Esophagus (tissue), 2 donors: ENCODE results near the gene KCTD1. TPM values are rescaled to one million over a fixed set of nuclear protein-coding genes. Genes with fewer than 3 reads are reported as not detected.

Source experiments
- H3K27ac ChIP-seq, 2 donors: one replicate each; pipeline ENCODE4 v1.5.1; 2013; ENCODE audit warnings: low read depth in 2 of 2, mild to moderate bottlenecking in 2 of 2, inconsistent platforms in 1 of 2, low read length in 1 of 2, moderate library complexity in 1 of 2
- H3K27me3 ChIP-seq, 2 donors: one replicate each; pipeline ENCODE4 v1.6.1; 2013; ENCODE audit warnings: low read length in 2 of 2, control low read depth in 1 of 2, mild to moderate bottlenecking in 1 of 2; ENCODE audit not compliant: insufficient read depth in 2 of 2, control insufficient read depth in 1 of 2
- H3K36me3 ChIP-seq, 2 donors: one replicate each; pipeline ENCODE4 v1.6.1; 2013; ENCODE audit warnings: low read length in 1 of 2; ENCODE audit not compliant: control insufficient read depth in 2 of 2, insufficient read depth in 2 of 2
- H3K4me1 ChIP-seq, 2 donors: one replicate each; pipeline ENCODE4 v1.6.1; 2013; ENCODE audit warnings: low read length in 1 of 2; ENCODE audit not compliant: control insufficient read depth in 2 of 2, insufficient read depth in 2 of 2
- H3K4me3 ChIP-seq, 2 donors: one replicate each; pipeline ENCODE4 v1.5.1; 2013; ENCODE audit warnings: low read length in 2 of 2, mild to moderate bottlenecking in 2 of 2, low read depth in 1 of 2, moderate library complexity in 1 of 2
- H3K9me3 ChIP-seq, 2 donors: one replicate each; pipeline ENCODE4 v1.6.1; 2013; ENCODE audit warnings: mild to moderate bottlenecking in 2 of 2, low read depth in 1 of 2, low read length in 1 of 2, moderate library complexity in 1 of 2; ENCODE audit not compliant: control insufficient read depth in 2 of 2, insufficient read depth in 1 of 2
- WGBS, 2 donors: extraction: QIAGEN DNeasy Blood & Tissue Kit; methylation state at CpG; one replicate each; pipeline ENCODE4 v1.1.7; 2013; 5-methylcytosine and 5-hydroxymethylcytosine counted together
- polyA plus RNA-seq, 2 donors: library from polyadenylated mRNA; stranded (reverse); fragments of 200-250 nt; gene quantifications; one replicate each; pipeline ENCODE4 v1.2.3, GENCODE V29; 2013
- donor health status: healthy with polysubstance abuse.
- donor health status: Bipolar disorder and iron deficiency.

The KCTD1 gene
- polyA plus RNA-seq, 2 donors, result 47.4 to 51.8 TPM

DNA sequence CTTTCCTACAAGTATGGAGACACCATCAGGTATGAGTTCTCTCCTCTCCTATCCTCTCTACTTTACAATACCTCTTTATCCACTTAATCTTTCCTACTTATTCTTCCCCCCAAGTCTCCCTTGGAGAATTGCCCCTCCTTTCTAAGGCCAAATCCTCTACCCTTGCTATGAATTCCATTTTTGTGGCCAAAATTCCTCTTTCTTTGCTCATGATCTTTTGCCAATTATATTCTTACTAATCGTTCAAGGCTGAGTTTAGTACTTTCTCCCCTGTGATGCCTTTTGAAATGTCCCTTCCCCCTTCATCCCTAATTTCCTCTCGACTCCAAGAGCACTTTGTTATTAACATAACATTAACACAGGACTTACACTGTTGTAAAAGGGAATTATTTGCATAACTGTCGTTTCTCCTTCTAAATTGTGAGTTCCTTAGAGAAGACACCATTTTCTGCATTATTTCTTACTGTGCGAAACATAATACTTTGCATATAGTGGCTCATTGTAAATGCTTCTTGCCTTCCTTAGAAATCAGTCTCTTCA is 133.4 kb downstream of the KCTD1 start:
- Histone ChIP-seq H3K27me3 (no peaks in the 10 kb centered on the region), H3K4me3 (no peak overlapping the region), H3K36me3 (no peaks in the 10 kb centered on the region), H3K4me1 (no peaks in the 10 kb centered on the region), H3K9me3 (no peaks in the 10 kb centered on the region), H3K27ac (no peak overlapping the region)
- WGBS, 2 donors, result 54 to 59% methylated on average over 4 of the region's 4 CpGs

DNA sequence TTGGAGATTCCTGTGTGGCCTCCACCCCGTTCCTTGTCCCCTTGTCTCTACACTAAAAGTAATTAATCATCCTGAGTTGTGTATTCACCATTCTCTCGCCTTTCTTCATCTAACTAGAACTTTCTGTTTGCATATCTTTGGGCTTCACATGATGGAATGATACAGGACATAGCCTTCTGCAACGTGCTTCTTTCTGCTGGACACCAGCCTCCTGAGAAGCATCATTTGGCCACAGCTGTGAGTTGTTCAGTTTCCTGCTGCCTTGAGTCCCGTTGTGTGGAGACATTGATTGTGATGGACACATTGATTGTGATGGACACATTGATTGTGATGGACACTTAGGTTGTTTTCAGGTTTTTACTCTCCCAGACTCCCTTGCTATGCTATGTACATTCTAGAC is 139.3 kb downstream of the KCTD1 start:
- H3K27me3 ChIP-seq, result no peaks in the 10 kb centered on the region
- H3K4me1 ChIP-seq, result peaks cover 2 to 4% of the 10 kb centered on the region in 2 donors
- WGBS, 2 donors, result 61 to 67% methylated on average over 4 of the region's 4 CpGs
- H3K27ac ChIP-seq, result peak overlapping the region in 1 of 2 donors; percentile 89
- no peak overlapping the region for H3K4me3 ChIP-seq
- no peaks in the 10 kb centered on the region for H3K36me3 ChIP-seq
- no peaks in the 10 kb centered on the region for H3K9me3 ChIP-seq

DNA sequence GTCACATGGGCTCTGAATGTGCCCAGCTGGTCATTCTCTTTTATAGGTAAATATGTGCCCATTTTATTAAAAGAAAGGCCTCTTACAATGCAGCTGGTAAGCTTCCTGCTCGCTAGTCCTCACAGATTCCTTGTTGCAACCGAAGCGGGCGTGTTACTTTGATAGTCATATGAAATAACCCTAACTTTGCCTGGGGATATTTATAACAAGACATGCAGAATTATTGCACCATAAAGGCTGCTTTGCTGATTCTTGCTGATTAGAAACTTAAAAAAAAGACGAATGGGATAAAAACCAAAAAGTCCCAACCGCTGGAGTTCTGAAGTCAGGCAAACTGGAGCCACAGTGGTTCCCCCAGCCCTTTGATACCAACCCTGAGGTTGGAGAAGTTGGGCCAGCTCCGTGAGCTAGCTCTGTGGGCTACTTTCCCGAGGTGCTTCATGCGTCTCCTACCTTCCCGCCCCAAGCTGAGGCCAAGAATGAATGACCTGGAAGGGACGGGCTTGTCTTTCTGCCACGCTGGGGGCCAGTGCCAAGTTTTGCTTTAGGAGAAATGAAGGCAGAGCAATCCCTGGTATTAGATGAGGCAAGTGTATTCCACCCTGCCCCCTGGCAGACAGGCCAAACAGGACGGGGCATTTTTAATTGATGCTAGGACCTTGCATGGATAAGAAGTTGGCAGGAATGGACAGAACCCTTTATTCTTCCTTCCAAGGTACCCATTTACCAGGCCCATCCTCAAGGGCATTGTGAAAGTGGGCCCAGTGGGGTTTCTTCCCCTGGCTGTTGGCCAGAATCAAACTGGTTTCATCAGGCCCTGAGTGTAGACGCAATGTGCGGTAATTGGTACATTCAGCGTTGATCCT is 140.4 kb downstream of the KCTD1 start:
- peaks cover 2 to 4% of the 10 kb centered on the region in 2 donors for H3K4me1 ChIP-seq
- no peak overlapping the region for H3K4me3 ChIP-seq
- peak overlapping the region; percentile 62 to 89 for H3K27ac ChIP-seq
- H3K9me3 ChIP-seq, result no peaks in the 10 kb centered on the region
- 57 to 64% methylated on average over 16 of the region's 16 CpGs for WGBS, 2 donors
- H3K36me3 ChIP-seq, result no peaks in the 10 kb centered on the region
- H3K27me3 ChIP-seq, result no peaks in the 10 kb centered on the region

DNA sequence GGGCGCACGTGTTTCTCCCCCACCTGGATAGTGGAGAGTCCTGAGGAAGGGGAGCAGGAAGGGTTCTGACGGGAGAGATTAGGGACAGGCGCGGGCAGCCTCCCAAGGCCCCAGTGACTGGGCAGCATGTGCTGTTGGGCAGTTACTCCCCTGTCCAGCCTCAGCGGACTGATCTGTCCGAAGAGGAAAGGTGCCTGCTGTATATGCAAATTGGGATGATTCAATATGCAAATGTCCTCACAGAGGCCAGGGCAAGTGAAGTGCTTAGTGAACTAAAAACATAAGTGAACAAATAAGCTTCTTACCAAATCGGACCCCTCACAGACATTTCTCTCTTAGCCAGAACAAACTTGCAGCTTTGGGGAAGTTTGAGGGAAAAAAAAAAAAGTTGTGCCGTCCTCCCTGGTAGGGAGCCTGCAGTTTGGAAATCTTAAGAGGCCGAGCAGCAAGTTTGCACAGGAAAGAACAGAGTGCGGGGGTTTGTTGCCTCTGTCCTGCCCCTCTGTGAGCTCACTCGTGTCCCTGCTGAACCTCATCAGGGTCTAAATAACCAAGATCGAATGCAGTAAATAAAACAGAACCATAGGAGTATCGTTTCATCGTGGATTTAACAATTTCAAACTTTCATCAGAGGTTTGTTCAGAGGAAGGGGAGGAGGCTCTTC is 141.4 kb downstream of the KCTD1 start:
- H3K36me3 ChIP-seq, result no peaks in the 10 kb centered on the region
- no peaks in the 10 kb centered on the region for H3K27me3 ChIP-seq
- H3K9me3 ChIP-seq, result no peaks in the 10 kb centered on the region
- H3K4me3 ChIP-seq, result no peak overlapping the region
- WGBS, 2 donors, result 67 to 75% methylated on average over 15 of the region's 15 CpGs
- no peak overlapping the region for H3K27ac ChIP-seq
- peaks cover 2 to 4% of the 10 kb centered on the region in 2 donors for H3K4me1 ChIP-seq

DNA sequence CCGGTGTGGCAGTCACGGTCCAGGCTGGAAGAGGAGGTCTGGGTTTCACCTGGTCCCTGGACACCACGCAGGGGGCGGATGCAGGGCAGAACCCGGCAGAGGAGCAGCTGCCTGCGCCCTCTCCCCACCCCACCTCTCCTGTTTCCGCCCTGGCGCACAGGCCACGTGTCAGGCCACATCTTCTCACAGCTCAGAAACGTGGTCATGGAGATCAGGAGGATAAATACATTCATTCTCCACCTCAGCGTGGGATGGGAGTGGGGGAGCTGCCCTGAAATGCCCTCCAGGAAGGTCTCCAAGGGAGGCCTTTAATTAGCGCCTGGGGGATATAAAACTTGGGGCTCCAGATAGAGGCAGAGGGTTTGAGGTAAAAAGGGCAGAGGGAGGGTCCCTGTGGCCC is 142.0 kb downstream of the KCTD1 start:
- no peak overlapping the region for H3K4me3 ChIP-seq
- 84 to 89% methylated on average over 12 of the region's 12 CpGs for WGBS, 2 donors
- H3K27me3 ChIP-seq, result no peaks in the 10 kb centered on the region
- no peaks in the 10 kb centered on the region for H3K9me3 ChIP-seq
- no peaks in the 10 kb centered on the region for H3K36me3 ChIP-seq
- H3K27ac ChIP-seq, result no peak overlapping the region
- peaks cover 2 to 4% of the 10 kb centered on the region in 2 donors for H3K4me1 ChIP-seq

DNA sequence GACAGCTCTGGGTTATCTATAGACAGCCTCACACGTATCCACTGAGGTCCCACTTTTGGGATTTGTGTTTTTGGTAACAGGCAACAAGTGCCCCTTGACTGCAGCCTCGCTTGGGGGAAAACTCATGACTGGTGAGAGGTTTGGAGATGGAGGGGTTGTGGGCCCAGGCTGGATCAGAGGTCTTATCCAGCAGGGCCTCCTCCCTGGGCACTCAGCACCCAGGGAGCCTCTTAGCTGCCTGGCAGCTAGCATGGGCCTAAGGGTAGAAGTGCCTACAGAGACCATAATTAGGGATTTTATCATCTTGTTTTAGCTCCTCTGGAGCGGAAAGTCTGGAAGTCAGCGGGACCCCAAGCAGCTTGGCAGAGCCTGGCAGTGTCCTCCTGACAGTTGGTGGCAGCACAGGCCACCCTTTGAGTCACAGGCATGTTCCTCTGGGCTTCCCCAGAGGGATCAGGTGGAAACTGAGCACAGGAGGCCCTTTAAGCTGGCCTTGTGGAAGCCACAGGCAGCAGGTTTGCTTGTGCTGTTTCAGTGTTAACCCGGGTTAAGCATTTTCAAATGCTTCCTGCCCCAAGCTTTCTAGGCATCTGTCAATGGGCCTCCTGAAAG is 143.1 kb downstream of the KCTD1 start:
- Histone ChIP-seq H3K27ac (no peak overlapping the region), H3K27me3 (no peaks in the 10 kb centered on the region), H3K9me3 (no peaks in the 10 kb centered on the region), H3K4me1 (peaks cover 2 to 4% of the 10 kb centered on the region in 2 donors), H3K4me3 (no peak overlapping the region), H3K36me3 (no peaks in the 10 kb centered on the region)
- 67 to 72% methylated on average over 5 of the region's 5 CpGs for WGBS, 2 donors
